Kidney (tissue), 14 donors: ENCODE measurements around the gene SRRM3. TPM values are rescaled to one million over a fixed set of nuclear protein-coding genes. Genes with fewer than 3 reads are reported as not detected.
"Not testable (repeated sequence)": the region's sequence is repeated elsewhere in the genome, so short reads cannot be mapped to it uniquely, and the experiment has no call there.

Source experiments
- DNase-seq, 5 donors: peaks; one replicate each; pipeline ENCODE4 v3.0.0-alpha.2; 2013 to 2020
- FAIRE-seq: peaks from 2 replicates; lab custom pipeline; 2012; peaks lifted over from hg19 to GRCh38; lab: Jason Lieb, UNC
- H3K27ac ChIP-seq, 2 donors: one replicate each; pipeline ENCODE4 v1.7.0; 2013; ENCODE audit warnings: low read depth in 2 of 2, low read length in 2 of 2, inconsistent platforms in 1 of 2
- H3K27me3 ChIP-seq: one replicate; pipeline ENCODE4 v1.7.1; 2013; ENCODE audit warnings: low read length, inconsistent platforms; ENCODE audit not compliant: control insufficient read depth, insufficient read depth
- H3K36me3 ChIP-seq, 3 donors: one replicate each; pipeline versions ENCODE4 v1.7.0 to v1.7.1; 2013; ENCODE audit warnings: low read length in 3 of 3, control low read depth in 1 of 3, inconsistent platforms in 1 of 3; ENCODE audit not compliant: insufficient read depth in 3 of 3, control insufficient read depth in 2 of 3
- H3K4me1 ChIP-seq, 3 donors: one replicate each; pipeline versions ENCODE4 v1.7.0 to v1.7.1; 2013; ENCODE audit warnings: low read length in 3 of 3, inconsistent platforms in 1 of 3, low read depth in 1 of 3; ENCODE audit not compliant: control insufficient read depth in 2 of 3, insufficient read depth in 2 of 3
- H3K4me3 ChIP-seq, 3 donors: one replicate each; pipeline versions ENCODE4 v1.7.0 to v1.8.1; 2013; ENCODE audit warnings: low read length in 3 of 3, control low read depth in 1 of 3, inconsistent platforms in 1 of 3
- H3K9ac ChIP-seq, 3 donors: one replicate each; pipeline versions ENCODE4 v1.7.0 to v1.7.1; 2013; ENCODE audit warnings: low read length in 3 of 3, control low read depth in 1 of 3, inconsistent platforms in 1 of 3
- H3K9me3 ChIP-seq, 3 donors: one replicate each; pipeline versions ENCODE4 v1.7.0 to v1.7.1; 2013; ENCODE audit warnings: low read length in 3 of 3, control low read depth in 1 of 3, inconsistent platforms in 1 of 3; ENCODE audit not compliant: control insufficient read depth in 2 of 3, insufficient read depth in 1 of 3
- intact Hi-C: fragments of 100-400 bp; cut with DNase I; formaldehyde crosslinking; loops from one replicate; pipeline ENCODE4 v1.11.1; 2022
- polyA plus RNA-seq: library from polyadenylated mRNA; stranded (reverse); fragments of 350-450 nt; fragmentation: Illumina TruSeq; extraction: RNeasy Lipid Tissue Mini Kit (QIAGEN cat#74804); gene quantifications from one replicate; pipeline ENCODE4 v1.2.3, GENCODE V29; 2014; ENCODE audit warnings: low read depth, low replicate concordance; ENCODE audit not compliant: insufficient read depth
- total RNA-seq: library from RNA; stranded (reverse); fragmentation: NEBNext Ultra II Directional; extraction: Animal tissue kit (Norgen Biotek cat#: 25700); gene quantifications from one replicate; pipeline ENCODE4 v1.2.1, GENCODE V29; 2021
- TF ChIP-seq, protein P1 (sequence below): IDR thresholded peaks from 3 replicates; pipeline ENCODE4 v1.5.1; 2012; ENCODE audit warnings: mild to moderate bottlenecking, moderate library complexity, borderline replicate concordance; ENCODE audit not compliant: insufficient read depth; ENCODE audit errors: extremely low read depth
- donor health status: control.
- donor health status: control.
- donor health status: control.
- donor health status: control.
- donor health status: control.
- donor health status: DM: yes; HTN: yes; CAD: no.
- donor health status: Normal renal cell carcinoma (clear cell type).

SRRM3 gene
- total and polyA plus RNA-seq, 2 donors from 2014 or later, result 0.99 to 1.0 TPM

GRCh38 chr7:76269895-76270294 is 68.2 kb downstream of the SRRM3 start:
- Histone ChIP-seq H3K9ac (no peak overlapping the region), H3K4me1 (peaks cover 0 to 3% (median 0%) of the 10 kb centered on the region in 3 donors), H3K36me3 (no peaks in the 10 kb centered on the region), H3K9me3 (no peaks in the 10 kb centered on the region), H3K4me3 (no peak overlapping the region), H3K27ac (no peak overlapping the region), H3K27me3 (no peaks in the 10 kb centered on the region)
- TF ChIP-seq, protein P1, sequence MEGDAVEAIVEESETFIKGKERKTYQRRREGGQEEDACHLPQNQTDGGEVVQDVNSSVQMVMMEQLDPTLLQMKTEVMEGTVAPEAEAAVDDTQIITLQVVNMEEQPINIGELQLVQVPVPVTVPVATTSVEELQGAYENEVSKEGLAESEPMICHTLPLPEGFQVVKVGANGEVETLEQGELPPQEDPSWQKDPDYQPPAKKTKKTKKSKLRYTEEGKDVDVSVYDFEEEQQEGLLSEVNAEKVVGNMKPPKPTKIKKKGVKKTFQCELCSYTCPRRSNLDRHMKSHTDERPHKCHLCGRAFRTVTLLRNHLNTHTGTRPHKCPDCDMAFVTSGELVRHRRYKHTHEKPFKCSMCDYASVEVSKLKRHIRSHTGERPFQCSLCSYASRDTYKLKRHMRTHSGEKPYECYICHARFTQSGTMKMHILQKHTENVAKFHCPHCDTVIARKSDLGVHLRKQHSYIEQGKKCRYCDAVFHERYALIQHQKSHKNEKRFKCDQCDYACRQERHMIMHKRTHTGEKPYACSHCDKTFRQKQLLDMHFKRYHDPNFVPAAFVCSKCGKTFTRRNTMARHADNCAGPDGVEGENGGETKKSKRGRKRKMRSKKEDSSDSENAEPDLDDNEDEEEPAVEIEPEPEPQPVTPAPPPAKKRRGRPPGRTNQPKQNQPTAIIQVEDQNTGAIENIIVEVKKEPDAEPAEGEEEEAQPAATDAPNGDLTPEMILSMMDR, result no peak
- DNase-seq (peak in 1 of 5 donors; percentile 39), FAIRE-seq (no peak)
- intact Hi-C loops, result loop anchor here (10.0 kb wide), 1 partner anchor 85 kb away; no protein-coding TSS in a partner anchor

GRCh38 chr7:76271384-76271783 is 69.7 kb downstream of the SRRM3 start:
- H3K4me1 ChIP-seq, result not testable (repeated sequence)

GRCh38 chr7:76272142-76272541 is 70.4 kb downstream of the SRRM3 start:
- peaks cover 0 to under 1% (median 0%) of the 10 kb centered on the region in 3 donors for H3K4me1 ChIP-seq
- no peaks in the 10 kb centered on the region for H3K36me3 ChIP-seq
- H3K9ac ChIP-seq, result no peak overlapping the region
- no peaks in the 10 kb centered on the region for H3K9me3 ChIP-seq
- H3K27ac ChIP-seq, result no peak overlapping the region
- intact Hi-C loops, result no loop called here
- H3K27me3 ChIP-seq, result no peaks in the 10 kb centered on the region
- H3K4me3 ChIP-seq, result no peak overlapping the region
- TF ChIP-seq, protein P1, result no peak
- DNase-seq (no peak), FAIRE-seq (no peak)

More at GRCh38 chr7:76271384-76271783, 69.7 kb downstream of the SRRM3 start:
- DNase-seq, H3K36me3 ChIP-seq, H3K4me3 ChIP-seq, H3K9me3 ChIP-seq, H3K9ac ChIP-seq, H3K27me3 ChIP-seq, FAIRE-seq, H3K27ac ChIP-seq, intact Hi-C loops: not testable (repeated sequence)

DNA sequence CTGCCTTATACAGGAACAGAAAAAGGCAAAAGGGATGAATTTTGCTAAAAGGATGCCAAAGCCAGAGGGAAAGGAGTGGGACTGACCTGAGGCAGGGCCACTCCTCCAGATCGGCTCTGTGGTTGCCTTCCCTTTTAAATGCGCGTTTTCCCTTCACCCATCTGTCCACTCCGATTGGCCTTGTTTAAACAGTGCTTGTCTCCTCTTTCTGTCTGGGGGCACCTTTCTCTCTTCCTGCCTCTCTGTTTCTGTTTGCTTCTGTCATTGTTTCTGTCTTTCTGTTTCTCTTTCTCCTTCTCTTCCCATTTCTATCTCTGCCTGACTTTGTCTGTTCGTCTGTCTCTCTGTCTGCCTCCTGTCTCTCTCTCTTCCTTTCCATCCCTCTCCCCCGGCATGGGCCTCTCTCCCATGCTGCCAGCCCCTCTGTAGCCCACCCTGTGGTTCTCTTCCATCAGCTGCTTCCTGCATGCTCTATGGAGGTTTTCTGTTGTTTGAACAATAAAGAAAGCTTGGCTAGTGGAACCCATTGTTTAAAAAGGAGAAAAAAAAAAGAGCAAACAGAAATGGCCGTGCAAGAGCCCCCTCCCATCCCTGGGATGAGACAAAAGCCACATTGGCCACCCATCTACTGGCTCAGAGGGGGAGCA is 71.3 kb downstream of the SRRM3 start:
- no peak for DNase-seq
- Histone ChIP-seq H3K4me1 (no peaks in the 10 kb centered on the region), H3K4me3 (no peak overlapping the region), H3K9ac (no peak overlapping the region), H3K27ac (no peak overlapping the region), H3K27me3 (no peaks in the 10 kb centered on the region), H3K9me3 (no peaks in the 10 kb centered on the region), H3K36me3 (no peaks in the 10 kb centered on the region)
- intact Hi-C loops, result no loop called here
- FAIRE-seq, result no peak
- TF ChIP-seq, protein P1, result no peak
